Medulla oblongata (tissue), 1 donor: ENCODE data around the gene FGD6.

Experiments used
- DNase-seq: peaks from one replicate; pipeline ENCODE4 v3.0.0-alpha.2; 2015; ENCODE audit errors: extremely low spot score

FGD6 gene

DNA sequence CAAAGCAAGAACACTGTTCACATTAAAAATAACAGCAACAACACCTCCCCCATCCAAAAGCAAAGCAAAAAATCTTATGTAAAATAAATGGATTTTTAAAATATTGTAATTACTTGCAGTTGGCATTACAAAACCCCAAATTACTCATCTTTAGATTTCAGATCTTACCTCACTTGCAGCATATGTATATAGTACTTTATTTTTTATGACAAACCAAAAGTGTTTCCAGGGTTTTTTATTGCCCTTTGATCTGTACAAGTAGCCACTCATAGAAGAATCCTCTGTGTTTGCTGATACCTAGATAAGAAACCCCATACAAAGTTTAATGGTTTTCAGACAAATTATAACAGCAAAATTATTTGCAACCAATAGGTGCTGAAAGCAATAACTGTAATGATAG is 131.7 kb downstream of the FGD6 start:
- no peak for DNase-seq

- DNase-seq, result peak; percentile 35
Measured at GRCh38 chr12:95083938-95084337, 133.3 kb downstream of the FGD6 start.

DNA sequence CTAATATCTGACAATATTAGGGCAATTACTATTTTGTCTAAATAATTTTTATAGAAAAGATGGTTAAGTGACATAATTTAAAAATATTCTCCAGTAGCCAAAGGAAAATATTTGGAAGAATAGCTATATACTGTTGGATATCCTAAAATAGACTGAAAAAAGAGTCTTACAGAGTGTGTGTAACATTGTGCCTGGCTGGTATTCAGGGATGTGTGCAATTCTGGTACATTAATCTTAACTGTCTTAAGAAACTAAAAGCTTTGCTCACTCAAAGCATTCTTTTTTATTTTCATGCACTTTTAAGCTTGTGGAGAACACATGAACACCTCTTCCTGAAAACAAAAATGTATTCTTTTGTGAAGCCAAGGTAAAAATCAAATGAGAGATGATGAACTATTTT is 133.8 kb downstream of the FGD6 start:
- no peak for DNase-seq

DNA sequence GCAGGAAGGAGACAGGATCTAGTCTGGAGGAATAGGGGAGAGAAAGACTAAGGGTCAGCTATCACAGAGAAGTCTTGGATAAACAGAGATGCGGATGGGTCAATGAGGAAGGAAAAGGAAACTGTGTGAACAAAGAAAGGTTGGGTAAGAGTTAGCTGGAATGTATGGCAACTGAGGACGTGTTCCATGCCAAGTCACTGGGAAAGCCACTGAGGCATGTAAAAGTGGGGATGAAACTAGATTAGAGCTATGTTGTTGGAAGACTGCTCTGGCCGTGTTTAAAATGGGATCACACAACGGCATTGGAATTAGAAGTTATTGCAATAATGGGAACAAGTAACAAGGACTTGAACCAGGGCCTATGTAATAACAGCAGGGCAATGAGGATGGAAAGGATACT is 139.9 kb downstream of the FGD6 start:
- no peak for DNase-seq

DNA sequence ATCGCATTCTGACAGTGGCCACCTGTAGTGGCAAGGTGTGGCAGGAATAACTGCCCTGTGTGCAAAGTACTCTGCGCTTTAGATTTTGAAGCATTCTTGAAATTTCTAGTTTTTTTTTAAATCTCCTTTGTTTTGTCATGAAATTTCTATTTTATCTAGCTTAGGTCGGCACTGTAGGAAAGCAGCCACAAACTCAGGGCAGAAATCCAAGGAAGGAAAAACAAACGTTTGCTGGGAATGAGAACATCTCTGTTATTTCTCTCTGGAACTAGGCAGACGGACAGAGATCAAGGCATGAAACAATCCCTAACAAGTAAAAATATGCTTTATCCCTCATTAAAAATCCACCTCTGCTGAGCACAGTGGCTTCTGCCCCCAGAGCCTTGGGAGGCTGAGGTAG is 142.5 kb downstream of the FGD6 start:
- DNase-seq, result peak; percentile 43

DNA sequence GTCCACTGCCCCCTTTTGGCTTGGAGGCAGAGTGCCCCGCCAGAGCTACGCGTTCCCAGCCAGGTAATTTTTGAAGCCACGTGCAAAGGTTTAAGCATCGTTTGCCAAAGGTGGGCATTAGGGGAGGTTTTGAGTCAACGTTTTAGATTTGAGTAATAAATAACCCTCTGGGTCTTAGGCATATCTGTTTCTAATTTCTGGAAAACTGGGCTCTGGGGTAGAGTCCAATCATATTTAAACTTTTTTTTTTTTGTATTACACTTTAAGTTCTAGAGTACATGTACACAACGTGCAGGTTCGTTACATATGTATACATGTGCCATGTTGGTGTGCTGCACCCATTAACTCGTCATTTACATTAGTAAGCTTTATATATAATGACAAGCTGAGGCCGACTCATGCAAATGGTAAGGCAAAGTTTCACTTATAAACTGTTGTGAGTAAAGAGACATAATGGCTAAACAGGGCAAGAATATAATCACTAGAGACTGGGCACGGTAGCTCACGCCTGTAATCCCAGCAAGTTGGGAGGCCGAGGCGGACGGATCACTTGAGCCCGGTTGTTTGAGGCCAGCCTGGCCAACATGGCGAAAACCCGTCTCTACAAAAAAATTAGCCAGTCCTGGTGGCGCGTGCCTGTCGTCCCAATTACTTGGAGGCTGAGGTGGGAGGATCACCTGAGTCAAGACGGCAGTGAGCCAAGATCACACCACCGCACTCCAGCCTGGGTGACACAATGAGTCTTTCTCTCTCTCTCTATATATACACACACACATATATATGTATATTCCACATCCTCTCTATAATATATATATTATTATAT is 143.4 kb downstream of the FGD6 start:
- DNase-seq, result peak; percentile 13

- DNase-seq, result peak; percentile 96
Measured at GRCh38 chr12:95072900-95073697, 144.2 kb downstream of the FGD6 start, which contains the start of gene NR2C1. NR2C1 (minus strand) TSS chr12:95073618; CDS start chr12:95067384, 6,234 bp downstream.

GRCh38 chr12:95070378-95070777 is 146.9 kb downstream of the FGD6 start:
- DNase-seq, result no peak

- no peak for DNase-seq
Measured at GRCh38 chr12:95066091-95066855, 151.0 kb downstream of the FGD6 start.

GRCh38 chr12:95060951-95061350 is 156.3 kb downstream of the FGD6 start:
- no peak for DNase-seq

- no peak for DNase-seq
Measured at GRCh38 chr12:95059984-95060383, 157.3 kb downstream of the FGD6 start.

DNA sequence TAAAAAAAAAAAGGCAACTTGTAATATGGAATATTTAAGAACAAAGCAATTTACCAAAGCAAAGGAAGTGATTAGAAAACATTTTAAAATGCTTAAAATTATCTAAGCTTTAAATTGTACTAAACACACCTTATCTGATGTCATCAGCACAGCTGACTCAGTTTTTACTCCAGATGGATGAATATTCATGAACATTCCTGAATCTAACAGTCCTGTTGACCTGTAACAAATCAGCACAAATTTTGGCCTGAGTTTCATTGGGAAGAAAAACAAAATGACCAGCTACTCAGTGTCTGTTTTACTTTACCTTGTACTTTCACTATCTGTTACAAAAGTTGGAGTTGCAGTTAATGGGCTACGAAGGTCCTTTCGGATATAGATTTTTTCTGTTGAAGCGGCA is 159.8 kb downstream of the FGD6 start:
- no peak for DNase-seq

GRCh38 chr12:95055057-95055456 is 162.2 kb downstream of the FGD6 start:
- no peak for DNase-seq

DNA sequence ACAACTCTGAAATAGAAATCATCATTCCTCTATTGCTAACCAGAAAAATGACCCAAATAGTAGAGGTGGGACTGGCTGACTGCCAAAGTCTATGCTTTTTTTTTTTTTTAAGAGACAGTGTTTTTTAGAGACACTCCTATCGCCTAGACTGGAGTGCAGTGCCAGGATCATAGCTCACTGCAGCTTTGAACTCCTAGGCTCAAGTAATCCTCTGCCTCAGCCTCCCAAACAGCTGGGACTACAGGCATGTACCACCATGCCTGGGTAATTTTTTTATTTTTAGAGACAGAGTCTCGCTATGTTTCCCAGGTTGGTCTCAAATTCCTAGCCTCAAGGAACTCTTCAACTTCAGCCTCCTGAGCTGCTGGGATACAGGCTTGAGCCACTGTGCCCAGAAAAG is 163.1 kb downstream of the FGD6 start:
- DNase-seq, result no peak

- no peak for DNase-seq
Measured at GRCh38 chr12:95051241-95051640, 166.0 kb downstream of the FGD6 start.

GRCh38 chr12:95037906-95038305 is 179.4 kb downstream of the FGD6 start:
- DNase-seq, result no peak

DNA sequence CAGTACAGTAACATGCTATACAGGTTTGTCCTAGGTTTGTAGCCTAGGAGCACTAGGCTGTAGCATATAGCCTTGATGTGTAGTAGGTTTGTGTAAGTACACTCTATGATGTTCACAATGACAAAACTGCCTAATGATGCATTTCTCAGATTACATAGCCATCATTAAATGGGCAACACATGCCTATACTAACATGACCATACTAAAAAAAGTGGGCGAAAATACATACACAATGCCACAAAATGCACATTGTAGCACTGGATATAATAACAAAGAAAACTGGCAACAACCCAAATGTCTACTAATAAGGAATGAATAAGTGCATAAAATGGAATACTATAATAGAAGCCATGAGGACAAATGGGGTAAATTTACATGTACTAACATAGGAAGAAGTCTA is 182.5 kb downstream of the FGD6 start:
- DNase-seq, result no peak
